BJ (cell line): ENCODE data around the gene GRIN2C. TPM values are rescaled to one million over a fixed set of nuclear protein-coding genes. Genes with fewer than 3 reads are reported as not detected.

Source experiments
- CTCF ChIA-PET: fragments of 350-600 bp; formaldehyde crosslinking; extraction: SDS; loops from one replicate; lab custom pipeline; 2021; ENCODE audit warnings: antibody characterized with exemption, inconsistent platforms; lab: Yijun Ruan, JAX
- POLR2A ChIA-PET: fragments of 300-600 bp; sonication (Branson Sonifier 250); formaldehyde crosslinking; extraction: SDS; loops from one replicate; lab custom pipeline; 2021; ENCODE audit warnings: antibody characterized with exemption; lab: Charles Lee
- DNase-seq: peaks from one replicate; pipeline ENCODE4 v3.0.0-alpha.2; 2011; ENCODE audit warnings: low read depth
- H3K27me3 ChIP-seq: 2 replicates; pipeline ENCODE4 v1.6.0; 2011; ENCODE audit warnings: low read length; ENCODE audit not compliant: control insufficient read depth, insufficient read depth
- H3K36me3 ChIP-seq: 2 replicates; pipeline ENCODE4 v1.5.1; 2011; ENCODE audit warnings: low read length; ENCODE audit not compliant: control insufficient read depth, insufficient read depth
- H3K4me3 ChIP-seq: 2 replicates; pipeline ENCODE4 v1.5.1; 2011; ENCODE audit warnings: low read depth, mild to moderate bottlenecking, control low read depth, low read length
- polyA plus RNA-seq: library from polyadenylated mRNA; depleted of rRNA; stranded (reverse); fragments of >200 nt; gene quantifications from 2 replicates; pipeline ENCODE4 v1.2.3, GENCODE V29; 2011; rRNA removed
- TF ChIP-seq, protein P1 (sequence below): IDR thresholded peaks from 2 replicates; pipeline ENCODE4 v1.5.1; 2011; ENCODE audit warnings: low read depth, mild to moderate bottlenecking, control low read depth, inconsistent platforms, low read length, moderate library complexity; ENCODE audit not compliant: insufficient read depth

The GRIN2C gene
- polyA plus RNA-seq, 1 experiment, result 0.04 TPM

DNA sequence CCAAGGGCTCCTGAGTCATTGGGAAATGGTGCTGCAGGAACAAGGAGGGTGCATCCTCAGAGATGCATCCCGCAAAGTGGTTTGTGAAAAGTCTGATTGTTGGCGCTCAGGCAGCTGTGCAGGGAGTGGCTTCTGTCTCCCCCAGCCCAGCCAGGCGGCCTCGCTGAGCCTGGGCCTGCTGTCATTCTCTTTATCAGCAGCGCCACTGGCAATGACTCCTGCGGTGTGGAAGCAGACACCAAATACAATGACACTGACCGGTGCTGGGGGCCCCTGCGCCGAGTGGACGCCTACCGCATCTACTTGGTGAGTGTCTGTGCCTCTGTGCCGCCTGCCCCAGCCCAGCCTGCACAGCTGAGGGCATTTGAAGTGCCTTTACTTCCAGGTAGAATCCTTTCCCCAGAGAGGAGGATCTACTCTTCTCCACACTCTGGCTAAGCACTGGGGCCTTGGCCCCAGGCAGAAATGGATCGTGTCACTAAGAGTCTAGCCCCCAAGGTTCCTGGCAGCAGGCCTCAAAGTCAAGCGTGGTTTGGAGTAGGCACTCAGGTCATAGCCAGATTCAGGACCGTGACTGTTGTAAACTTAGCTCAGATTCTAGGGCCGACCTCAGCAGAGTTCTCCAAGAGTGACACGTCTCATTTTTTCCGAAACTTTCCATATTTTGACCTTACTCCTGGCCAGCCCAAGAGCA lies 64.2 kb downstream of the GRIN2C start:
- Histone ChIP-seq H3K4me3 (no peak overlapping the region), H3K36me3 (peaks cover 11% of the 10 kb centered on the region), H3K27me3 (no peaks in the 10 kb centered on the region)
- POLR2A ChIA-PET, result interaction anchor here (0.5 kb wide), 1 partner anchor 76 kb away, joined by 3 read pairs; no protein-coding TSS in a partner anchor
- CTCF ChIA-PET, result interaction anchor here (1.4 to 9.3 kb wide), 2 partner anchors 17 to 68 kb away, joined by 3 to 297 read pairs; partner anchors contain the start of gene GRIN2C
- no peak for DNase-seq
- TF ChIP-seq, protein P1, sequence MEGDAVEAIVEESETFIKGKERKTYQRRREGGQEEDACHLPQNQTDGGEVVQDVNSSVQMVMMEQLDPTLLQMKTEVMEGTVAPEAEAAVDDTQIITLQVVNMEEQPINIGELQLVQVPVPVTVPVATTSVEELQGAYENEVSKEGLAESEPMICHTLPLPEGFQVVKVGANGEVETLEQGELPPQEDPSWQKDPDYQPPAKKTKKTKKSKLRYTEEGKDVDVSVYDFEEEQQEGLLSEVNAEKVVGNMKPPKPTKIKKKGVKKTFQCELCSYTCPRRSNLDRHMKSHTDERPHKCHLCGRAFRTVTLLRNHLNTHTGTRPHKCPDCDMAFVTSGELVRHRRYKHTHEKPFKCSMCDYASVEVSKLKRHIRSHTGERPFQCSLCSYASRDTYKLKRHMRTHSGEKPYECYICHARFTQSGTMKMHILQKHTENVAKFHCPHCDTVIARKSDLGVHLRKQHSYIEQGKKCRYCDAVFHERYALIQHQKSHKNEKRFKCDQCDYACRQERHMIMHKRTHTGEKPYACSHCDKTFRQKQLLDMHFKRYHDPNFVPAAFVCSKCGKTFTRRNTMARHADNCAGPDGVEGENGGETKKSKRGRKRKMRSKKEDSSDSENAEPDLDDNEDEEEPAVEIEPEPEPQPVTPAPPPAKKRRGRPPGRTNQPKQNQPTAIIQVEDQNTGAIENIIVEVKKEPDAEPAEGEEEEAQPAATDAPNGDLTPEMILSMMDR, result no peak

DNA sequence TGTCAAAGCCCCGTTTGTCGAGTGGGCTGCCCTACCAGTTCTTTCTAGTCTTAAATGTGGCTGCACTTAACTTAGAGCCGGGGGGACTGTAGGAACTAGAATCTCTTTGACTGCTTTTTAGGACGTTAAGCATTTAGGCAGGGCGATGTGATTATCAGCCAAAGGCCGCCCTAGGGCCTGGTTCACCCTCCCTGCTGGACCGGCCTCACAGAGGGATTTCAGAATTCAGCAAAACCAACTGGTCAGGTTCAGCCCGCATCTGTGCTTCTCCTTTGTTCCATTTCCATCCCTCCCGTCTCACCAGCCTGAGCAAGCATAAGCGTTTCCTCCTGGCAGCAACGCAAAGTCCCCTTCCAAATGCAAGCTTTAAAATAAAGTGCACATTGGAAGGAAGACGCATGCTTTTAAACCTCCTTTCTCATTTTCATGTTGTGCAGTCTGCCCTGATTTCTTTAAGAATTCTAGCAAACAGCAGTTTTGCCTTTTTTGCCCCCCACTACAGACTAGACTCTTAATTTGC lies 67.0 kb downstream of the GRIN2C start:
- H3K27me3 ChIP-seq, result no peaks in the 10 kb centered on the region
- CTCF ChIA-PET, result interaction anchor here (1.0 to 9.3 kb wide), 9 partner anchors 13 to 164 kb away, joined by 3 to 297 read pairs (median 5); partner anchors contain the start of genes GRIN2C and NAT9
- POLR2A ChIA-PET, result no interaction called here
- TF ChIP-seq, protein P1, result no peak
- peaks cover 12% of the 10 kb centered on the region for H3K36me3 ChIP-seq
- H3K4me3 ChIP-seq, result no peak overlapping the region
- no peak for DNase-seq

Other genes with a start within 250 kb of the GRIN2C start
- not detected in 2 replicates for gene CD300E, start 236.1 kb downstream of the GRIN2C start, polyA plus RNA-seq
- not detected in 2 replicates for gene CD300LF, start 147.0 kb downstream of the GRIN2C start, polyA plus RNA-seq
- gene RAB37, start 122.6 kb downstream of the GRIN2C start, polyA plus RNA-seq, result 0.06 and 0.12 TPM in 2 replicates
- gene NHERF1, start 111.3 kb downstream of the GRIN2C start, polyA plus RNA-seq, result 13.7 and 16.3 TPM in 2 replicates
- 39.5 and 50.6 TPM in 2 replicates for gene NAT9, start 83.5 kb downstream of the GRIN2C start, polyA plus RNA-seq
- 20.2 and 38.0 TPM in 2 replicates for gene FDXR, start 13.1 kb upstream of the GRIN2C start, polyA plus RNA-seq
- gene FADS6, start 33.7 kb upstream of the GRIN2C start, polyA plus RNA-seq, result not detected in 2 replicates
- gene USH1G, start 63.4 kb upstream of the GRIN2C start, polyA plus RNA-seq, result not detected in 2 replicates
- not detected in 2 replicates for gene OTOP2, start 64.4 kb upstream of the GRIN2C start, polyA plus RNA-seq
- not detected in 2 replicates for gene OTOP3, start 76.0 kb upstream of the GRIN2C start, polyA plus RNA-seq
- 1.7 and 1.8 TPM in 2 replicates for gene HID1, start 112.9 kb upstream of the GRIN2C start, polyA plus RNA-seq
- gene CDR2L, start 127.7 kb upstream of the GRIN2C start, polyA plus RNA-seq, result 12.5 and 19.6 TPM in 2 replicates
- gene MRPL58, start 152.8 kb upstream of the GRIN2C start, polyA plus RNA-seq, result 44.2 and 50.8 TPM in 2 replicates
- gene ATP5PD, start 187.1 kb upstream of the GRIN2C start, polyA plus RNA-seq, result 160 and 304 TPM in 2 replicates
- gene KCTD2, start 187.3 kb upstream of the GRIN2C start, polyA plus RNA-seq, result 23.5 and 28.0 TPM in 2 replicates
- 8.7 and 18.3 TPM in 2 replicates for gene SLC16A5, start 228.1 kb upstream of the GRIN2C start, polyA plus RNA-seq